GOT3 (cell line): Measurements from ENCODE around the gene ZNF189.
"Not testable (repeated sequence)": the region's sequence is repeated elsewhere in the genome, so short reads cannot be mapped to it uniquely, and the experiment has no call there.

ENCODE experiments used
- DNase-seq: peaks from one replicate; lab custom pipeline; 2025; ENCODE audit warnings: mixed read lengths; lab: John Stamatoyannopoulos, UW

Gene ZNF189

DNA sequence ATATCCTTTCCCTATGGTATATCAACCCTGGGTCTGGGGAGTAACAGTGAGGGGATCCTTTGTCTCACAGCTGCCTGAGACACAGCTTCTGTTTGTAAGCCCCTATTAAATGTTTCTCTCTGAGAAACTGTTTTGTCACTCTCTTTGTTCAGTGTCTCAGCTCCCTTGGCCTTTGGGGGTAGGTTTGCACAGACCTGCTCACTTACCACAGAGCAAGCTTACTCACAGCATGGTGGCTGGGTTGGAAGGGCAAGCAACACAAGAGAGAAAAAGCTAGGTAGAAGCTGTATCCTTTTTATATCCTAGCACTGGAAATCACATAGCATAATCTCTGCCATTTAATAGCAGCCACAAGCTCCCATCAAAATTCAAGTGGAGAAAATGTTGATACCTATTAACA lies 18.4 kb upstream of the ZNF189 start:
- DNase-seq: no peak

DNA sequence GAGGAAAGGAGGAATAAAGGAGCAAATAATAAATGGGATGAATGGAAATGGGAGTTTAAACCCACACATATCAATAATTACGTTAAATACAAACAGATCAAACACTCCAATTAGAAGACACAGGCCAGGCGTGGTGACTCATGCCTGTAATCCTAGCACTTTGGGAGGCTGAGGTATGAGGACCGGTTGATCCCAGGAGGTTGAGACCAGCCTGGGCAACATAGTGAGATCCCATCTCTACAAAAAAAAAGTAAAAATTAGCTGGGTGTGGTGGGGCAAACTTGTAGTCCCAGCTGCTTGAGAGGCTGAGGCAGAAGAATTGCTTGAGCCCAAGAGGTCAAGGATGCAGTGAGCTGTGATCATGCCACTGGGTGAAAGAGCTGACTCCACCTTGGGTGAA lies 17.5 kb upstream of the ZNF189 start:
- DNase-seq: no peak

GRCh38 chr9:101381833-101382342 lies 16.8 kb upstream of the ZNF189 start:
- DNase-seq: no peak

DNA sequence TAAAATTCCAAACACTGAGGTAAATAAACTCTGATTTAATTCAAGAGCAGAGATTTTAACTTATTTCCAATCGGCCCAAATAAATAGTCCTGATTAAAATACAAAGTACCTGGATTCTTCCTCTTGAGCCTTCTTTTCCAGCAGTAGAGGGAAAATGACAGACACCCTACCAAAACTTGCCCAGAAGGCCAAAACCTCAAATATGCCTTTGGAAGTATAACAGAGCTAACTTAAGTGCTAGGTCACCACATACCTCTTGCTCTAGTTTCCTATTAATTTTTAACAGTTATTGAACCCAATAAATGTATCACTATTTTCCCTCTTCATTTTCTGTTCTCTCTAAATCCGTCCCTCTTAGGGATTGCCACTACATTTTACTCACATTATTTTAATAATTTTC lies 15.3 kb upstream of the ZNF189 start:
- DNase-seq: no peak

GRCh38 chr9:101384873-101385536 lies 13.6 kb upstream of the ZNF189 start, which contains the start of gene BAAT:
Gene BAAT, minus strand, starts transcription at chr9:101385006. Its CDS starts 13,602 bp downstream, at chr9:101371404.
- DNase-seq: not testable (repeated sequence)

- no peak for DNase-seq
These were observed 10.7 kb upstream of the ZNF189 start for GRCh38 chr9:101387871-101388506.

DNA sequence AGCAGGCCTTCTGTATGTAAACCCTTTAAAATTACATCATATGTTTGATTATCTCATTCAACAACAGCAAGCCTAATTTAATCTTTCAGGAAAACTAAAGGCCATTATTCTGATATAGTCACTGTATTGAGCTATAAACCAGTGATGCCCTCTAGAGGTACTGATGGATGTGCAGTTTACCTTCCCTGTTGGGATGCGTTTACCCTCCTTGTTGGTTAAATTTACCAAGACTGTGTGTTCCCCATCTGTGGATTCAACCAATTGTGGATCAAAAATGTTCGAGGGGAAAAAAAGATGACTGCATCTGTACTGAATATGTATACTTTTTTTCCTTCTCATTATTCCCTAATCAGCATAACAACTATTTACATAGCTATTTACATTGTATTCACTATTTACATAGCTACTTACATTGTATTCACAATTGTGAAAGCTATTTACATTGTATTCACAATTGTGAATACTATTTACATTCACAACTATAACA lies 10.1 kb upstream of the ZNF189 start:
- no peak for DNase-seq

DNA sequence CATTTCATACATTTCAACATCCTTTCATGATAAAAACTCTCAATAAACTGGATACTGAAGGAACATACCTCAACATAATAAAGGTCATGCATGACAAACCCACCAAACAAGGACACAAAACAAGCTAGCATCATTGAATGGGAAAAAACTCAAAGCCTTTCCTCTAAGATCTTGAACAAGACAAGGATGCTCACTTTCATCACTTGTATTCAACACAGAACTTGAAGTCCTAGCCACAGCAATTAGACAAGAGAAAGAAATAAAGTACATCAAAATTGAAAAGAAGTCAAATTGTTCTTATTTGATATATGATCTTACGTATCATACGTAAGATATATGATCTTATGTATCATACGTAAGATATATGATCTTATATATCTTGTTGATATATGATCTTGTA lies 5.5 kb upstream of the ZNF189 start:
- DNase-seq: no peak

DNA sequence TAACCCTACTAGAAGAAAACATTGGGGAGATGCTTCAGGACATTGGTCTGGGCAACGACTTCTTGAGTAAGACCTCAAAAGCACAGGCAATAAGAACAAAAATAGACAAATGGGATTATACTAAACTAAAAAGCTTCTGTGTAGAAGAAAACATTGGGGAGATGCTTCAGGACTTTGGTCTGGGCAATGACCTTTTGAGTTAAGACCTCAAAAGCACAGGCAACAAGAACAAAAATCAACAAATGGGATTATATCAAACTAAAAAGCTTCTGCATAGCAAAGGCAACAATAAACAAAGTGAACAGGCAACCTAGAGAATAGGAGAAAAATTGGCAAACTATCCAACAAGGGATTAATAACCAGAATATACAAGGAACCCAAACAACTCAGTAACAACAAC lies 4.0 kb upstream of the ZNF189 start:
- DNase-seq: no peak

GRCh38 chr9:101397746-101398067 lies 944 bp upstream of the ZNF189 start:
- no peak for DNase-seq

DNA sequence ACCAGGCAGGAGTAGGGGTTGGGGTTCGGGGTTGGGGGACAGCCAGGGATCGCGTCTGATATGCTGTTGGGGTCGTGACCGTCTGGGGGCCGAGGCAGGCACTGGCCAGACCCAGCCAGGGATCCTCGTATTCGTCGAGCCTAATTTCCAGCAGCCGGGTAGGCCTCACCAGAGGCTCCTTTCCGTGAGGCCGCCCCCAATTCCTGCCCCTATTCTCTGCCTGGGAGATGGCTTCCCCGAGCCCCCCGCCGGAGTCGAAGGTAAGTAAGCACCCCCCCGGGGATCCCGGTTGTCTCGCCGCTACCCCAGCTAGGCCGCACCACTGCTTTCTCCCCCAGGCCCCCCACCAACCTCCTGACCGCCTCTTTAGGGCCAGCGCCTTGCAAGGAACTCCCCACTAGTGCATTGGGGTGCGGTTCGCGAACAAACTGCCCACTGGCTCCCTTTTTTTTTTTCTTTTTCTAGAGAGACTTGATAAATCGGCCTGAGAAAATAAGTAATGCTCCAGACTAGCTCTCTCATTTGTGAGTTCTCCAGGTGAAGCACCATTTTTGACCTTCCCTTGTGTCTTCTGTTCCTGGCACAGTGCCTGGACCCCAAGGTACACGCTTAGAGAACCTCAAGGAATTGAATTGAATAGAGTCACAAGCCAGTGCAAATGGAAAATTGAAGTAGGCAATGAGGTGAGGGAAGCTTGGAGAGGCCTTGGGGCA lies 435 bp downstream of the ZNF189 start:
- no peak for DNase-seq

DNA sequence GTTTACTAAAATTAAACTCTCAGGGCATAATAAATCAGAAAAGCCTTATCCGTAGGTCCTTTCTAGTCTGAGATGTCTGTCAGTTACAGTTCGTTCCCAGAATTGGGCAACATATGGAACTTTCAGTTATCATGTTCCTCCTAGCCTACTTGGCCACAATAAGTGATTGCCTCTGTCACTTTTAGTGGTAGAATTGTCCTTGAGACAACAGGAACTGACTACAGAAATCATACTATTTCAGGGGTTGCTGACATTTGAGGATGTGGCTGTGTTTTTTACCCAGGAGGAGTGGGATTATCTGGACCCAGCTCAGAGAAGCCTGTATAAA lies 956 bp downstream of the ZNF189 start:
- DNase-seq: no peak

DNA sequence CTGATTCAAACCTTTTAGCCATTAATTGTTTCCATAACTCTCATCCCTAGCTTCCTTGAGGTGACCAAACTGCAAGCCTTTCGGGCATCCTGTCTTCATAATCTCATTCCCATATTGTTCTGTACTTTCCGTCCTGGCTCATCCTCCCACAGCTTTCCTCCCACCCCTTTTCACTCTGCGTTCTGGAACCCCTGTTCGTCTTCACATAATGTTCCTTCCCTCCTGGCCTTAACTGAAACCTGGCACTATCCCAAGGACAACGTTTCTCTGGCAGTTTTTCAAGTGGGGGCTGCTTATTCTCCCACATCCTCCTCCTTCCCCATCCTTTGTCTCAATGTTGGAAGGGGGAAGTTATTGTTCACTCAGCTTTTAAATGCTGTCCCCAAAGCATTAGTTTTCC lies 1.5 kb downstream of the ZNF189 start:
- DNase-seq: no peak

- no peak for DNase-seq
These were observed 5.0 kb downstream of the ZNF189 start for GRCh38 chr9:101403516-101404285.

GRCh38 chr9:101408374-101409078 lies 9.9 kb downstream of the ZNF189 start:
- DNase-seq: no peak

DNA sequence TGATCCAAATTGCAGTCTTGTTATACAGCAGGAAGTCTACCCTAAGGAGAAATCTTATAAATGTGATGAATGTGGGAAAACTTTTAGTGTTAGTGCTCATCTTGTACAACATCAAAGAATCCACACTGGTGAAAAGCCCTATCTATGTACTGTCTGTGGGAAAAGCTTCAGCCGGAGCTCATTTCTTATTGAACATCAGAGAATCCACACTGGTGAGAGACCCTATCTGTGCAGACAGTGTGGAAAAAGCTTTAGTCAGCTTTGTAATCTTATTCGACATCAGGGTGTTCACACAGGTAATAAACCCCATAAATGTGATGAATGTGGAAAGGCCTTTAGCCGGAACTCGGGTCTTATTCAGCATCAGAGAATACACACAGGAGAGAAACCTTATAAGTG lies 10.4 kb downstream of the ZNF189 start:
- no peak for DNase-seq

DNA sequence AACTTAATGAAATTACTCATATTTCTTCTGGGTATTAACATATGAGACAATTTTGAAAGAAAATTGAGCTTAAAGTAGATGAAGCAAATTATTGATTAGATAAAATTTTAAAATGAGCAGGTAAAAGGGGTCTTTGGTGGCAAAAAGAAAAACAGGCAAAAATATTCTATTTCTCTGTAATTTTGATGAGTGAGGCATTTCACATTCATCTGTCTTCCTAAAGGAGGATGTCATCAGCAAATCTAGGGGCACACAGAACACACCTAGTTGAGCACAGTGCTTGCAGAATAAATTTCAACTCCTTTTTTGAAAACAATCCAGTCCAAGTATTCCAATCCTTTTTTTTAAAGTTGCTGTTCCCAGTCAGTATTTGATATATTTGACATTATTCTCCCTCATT lies 16.2 kb downstream of the ZNF189 start:
- DNase-seq: no peak

DNA sequence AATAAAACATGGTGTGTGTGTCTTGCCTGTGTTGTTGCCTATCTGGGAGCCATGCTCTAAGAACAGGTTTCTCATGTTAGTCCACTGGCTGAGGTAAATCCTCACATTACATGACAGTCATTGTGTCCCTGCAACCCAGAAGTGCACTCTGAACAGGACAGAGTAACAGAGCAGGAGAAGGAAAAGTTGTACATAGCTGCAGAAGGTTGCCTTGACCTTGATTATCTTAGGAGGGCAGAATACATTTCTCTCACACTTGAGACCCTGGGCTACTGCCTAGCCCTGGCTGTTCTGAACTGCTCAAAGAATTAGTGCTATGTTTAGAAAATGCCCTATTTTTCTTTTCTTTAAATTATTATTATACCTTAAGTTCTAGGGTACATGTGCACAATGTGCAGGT lies 16.9 kb downstream of the ZNF189 start:
- no peak for DNase-seq

DNA sequence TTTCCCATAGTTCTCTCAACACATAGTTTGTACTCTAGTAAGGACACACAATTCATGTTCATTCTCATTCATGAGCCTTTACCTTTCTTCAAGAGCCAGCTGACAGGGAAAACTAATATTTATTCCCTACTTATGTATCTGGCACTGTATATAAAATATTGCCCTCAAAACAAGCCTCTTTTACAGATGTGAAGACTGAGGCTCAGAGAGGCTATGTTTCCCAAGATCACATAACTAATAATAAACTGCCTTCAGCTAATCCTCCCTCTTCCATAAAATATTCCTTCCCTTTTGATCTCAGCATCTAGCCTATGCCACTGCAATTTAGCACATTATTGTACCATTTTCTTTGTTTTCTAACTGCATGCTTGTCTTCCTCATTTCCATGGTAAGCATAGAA lies 18.7 kb downstream of the ZNF189 start:
- DNase-seq: no peak

DNA sequence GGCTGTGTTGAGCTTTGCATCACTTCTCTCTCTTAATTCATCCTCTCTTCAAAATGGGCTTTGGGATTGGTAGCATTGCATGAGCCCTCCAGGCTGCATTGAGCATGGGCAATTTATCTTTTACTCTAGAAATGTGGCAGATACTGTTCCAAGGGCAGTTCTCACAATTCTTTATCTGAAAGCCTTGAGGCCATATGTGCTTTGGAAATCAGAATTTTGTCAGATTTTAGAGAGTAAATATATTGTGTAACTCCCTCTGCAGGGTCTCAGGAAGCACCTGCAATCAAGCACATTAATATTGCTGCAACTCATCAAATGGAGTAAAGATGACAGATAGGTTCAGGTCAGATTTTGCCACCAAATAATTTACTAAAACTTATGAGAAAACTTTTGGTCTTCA lies 19.3 kb downstream of the ZNF189 start:
- DNase-seq: no peak

GRCh38 chr9:101418518-101419430 lies 20.1 kb downstream of the ZNF189 start:
- no peak for DNase-seq
